ENCODE measurements around the gene NPHS1. TPM values are rescaled to one million over a fixed set of nuclear protein-coding genes. Genes with fewer than 3 reads are reported as not detected.
"Not testable (repeated sequence)": the region's sequence is repeated elsewhere in the genome, so short reads cannot be mapped to it uniquely, and the experiment has no call there.

The NPHS1 gene
- total and polyA plus RNA-seq, 12 donors: 0.07 to 0.12 TPM; not detected in 10

GRCh38 chr19:35842666-35843272, 9.5 kb downstream of the NPHS1 start:
- H3K27me3 ChIP-seq: peaks cover 26 to 70% (median 59%) of the 10 kb centered on the region in 7 donors
- H3K9me3 ChIP-seq: peaks cover 0 to 23% (median 8%) of the 10 kb centered on the region in 11 donors
- WGBS, 2 donors: 84 to 85% methylated on average over 4 of the region's 4 CpGs
- H3K4me3 ChIP-seq: no peak overlapping the region
- intact Hi-C loops (cut with DNase I): no loop called here
- DNase-seq (no peak), ATAC-seq (no peak)
- no peak for TF ChIP-seq CTCF (IDR thresholded peaks at IDR 0.05)
- no peaks in the 10 kb centered on the region for H3K36me3 ChIP-seq
- no peak overlapping the region for H3K27ac ChIP-seq
- peaks cover 6 to 23% (median 12%) of the 10 kb centered on the region in 9 donors for H3K4me1 ChIP-seq

GRCh38 chr19:35841961-35842595, 10.2 kb downstream of the NPHS1 start:
- WGBS, 2 donors: 83 to 85% methylated on average over 13 of the region's 13 CpGs
- Histone ChIP-seq H3K27ac (no peak overlapping the region), H3K4me1 (peaks cover 6 to 23% (median 12%) of the 10 kb centered on the region in 9 donors), H3K9me3 (peaks cover 0 to 23% (median 8%) of the 10 kb centered on the region in 11 donors), H3K27me3 (peaks cover 26 to 63% (median 54%) of the 10 kb centered on the region in 7 donors), H3K36me3 (no peaks in the 10 kb centered on the region), H3K4me3 (no peak overlapping the region)
- DNase-seq (no peak), ATAC-seq (no peak)
- intact Hi-C loops (cut with DNase I): no loop called here
- TF ChIP-seq CTCF (IDR thresholded peaks at IDR 0.05): no peak

- Histone ChIP-seq H3K9me3 (peaks cover 0 to 23% (median 8%) of the 10 kb centered on the region in 11 donors), H3K27me3 (peaks cover 0 to 48% (median 18%) of the 10 kb centered on the region in 7 donors)
- DNase-seq; H3K4me3 ChIP-seq; H3K27ac ChIP-seq; intact Hi-C loops (cut with DNase I); H3K36me3 ChIP-seq; H3K4me1 ChIP-seq; ATAC-seq: not testable (repeated sequence)
- WGBS, 2 donors: 56 to 61% methylated on average over 11 of the region's 11 CpGs
Measured at GRCh38 chr19:35836096-35836495, 16.2 kb downstream of the NPHS1 start.

- Histone ChIP-seq H3K4me3 (no peak overlapping the region), H3K9me3 (peaks cover 0 to 11% (median 5%) of the 10 kb centered on the region in 11 donors), H3K27ac (no peak overlapping the region), H3K27me3 (peaks cover 0 to 48% (median 24%) of the 10 kb centered on the region in 7 donors), H3K36me3 (no peaks in the 10 kb centered on the region), H3K4me1 (no peaks in the 10 kb centered on the region)
- no peak for TF ChIP-seq CTCF (IDR thresholded peaks at IDR 0.05)
- WGBS, 2 donors: 50 to 52% methylated on average over 7 of the region's 7 CpGs
- DNase-seq (no peak), ATAC-seq (no peak)
- intact Hi-C loops (cut with DNase I): no loop called here
Measured at GRCh38 chr19:35833972-35834371, 18.3 kb downstream of the NPHS1 start.

- 71 to 73% methylated on average over 4 of the region's 4 CpGs for WGBS, 2 donors
- ATAC-seq: no peak
- intact Hi-C loops (cut with DNase I): no loop called here
- no peak for DNase-seq
- no peak overlapping the region for H3K27ac ChIP-seq
- no peaks in the 10 kb centered on the region for H3K36me3 ChIP-seq
- H3K4me1 ChIP-seq: no peaks in the 10 kb centered on the region
- no peaks in the 10 kb centered on the region for H3K9me3 ChIP-seq
- peaks cover 0 to 42% (median 24%) of the 10 kb centered on the region in 7 donors for H3K27me3 ChIP-seq
- no peak for TF ChIP-seq CTCF (IDR thresholded peaks at IDR 0.05)
- no peak overlapping the region for H3K4me3 ChIP-seq
Measured at GRCh38 chr19:35832054-35832453, 20.2 kb downstream of the NPHS1 start.

Data from heart right ventricle (tissue), 16 donors.